22Rv1 (cell line): ENCODE measurements around the gene IL11.

Experiments used
- ZFX ChIP-seq: fragments of 450-650 bp; IDR thresholded peaks from 2 replicates; pipeline ENCODE4 v1.6.1; 2017; ENCODE audit warnings: antibody characterized with exemption, borderline replicate concordance
- TF ChIP-seq, protein P1 (sequence below): fragments of 450-650 bp; IDR thresholded peaks from 2 replicates; pipeline ENCODE4 v1.5.1; 2017; ENCODE audit warnings: mild to moderate bottlenecking

DNA sequence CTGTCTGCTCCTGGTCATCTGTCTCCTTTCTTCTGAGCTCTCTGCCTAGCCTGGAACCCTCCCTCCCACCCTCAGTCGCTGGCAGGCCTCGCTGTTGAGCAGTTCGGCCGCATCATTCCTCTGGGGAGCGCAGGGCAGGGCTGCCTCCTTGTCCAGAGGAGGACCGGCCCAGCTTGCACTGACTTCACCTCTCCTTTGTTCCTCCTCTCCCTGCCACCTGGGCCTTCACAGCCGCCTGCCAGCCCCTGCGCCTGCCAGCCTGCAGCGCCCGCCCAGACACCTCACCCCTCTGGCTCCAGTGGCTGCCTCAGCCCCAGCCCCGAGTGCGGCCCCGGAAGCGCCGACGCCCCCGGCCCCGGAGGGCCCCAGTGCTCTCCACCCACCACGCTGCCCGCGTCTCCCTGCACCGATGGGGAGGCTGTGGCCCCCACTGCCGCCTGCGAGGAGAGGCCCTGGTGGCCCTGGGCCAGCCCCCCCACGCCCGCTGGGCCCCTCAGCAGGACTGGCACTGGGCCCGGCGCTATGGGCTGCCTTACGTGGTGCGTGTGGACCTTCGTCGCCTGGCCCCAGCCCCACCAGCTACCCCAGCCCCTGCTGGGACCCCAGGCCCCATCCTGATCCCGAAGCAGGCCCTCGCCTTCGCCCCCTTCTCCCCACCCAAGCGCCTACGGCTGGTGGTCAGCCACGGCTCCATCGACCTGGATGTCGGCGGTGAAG, 23.4 kb downstream of the IL11 start:
- TF ChIP-seq, protein P1, sequence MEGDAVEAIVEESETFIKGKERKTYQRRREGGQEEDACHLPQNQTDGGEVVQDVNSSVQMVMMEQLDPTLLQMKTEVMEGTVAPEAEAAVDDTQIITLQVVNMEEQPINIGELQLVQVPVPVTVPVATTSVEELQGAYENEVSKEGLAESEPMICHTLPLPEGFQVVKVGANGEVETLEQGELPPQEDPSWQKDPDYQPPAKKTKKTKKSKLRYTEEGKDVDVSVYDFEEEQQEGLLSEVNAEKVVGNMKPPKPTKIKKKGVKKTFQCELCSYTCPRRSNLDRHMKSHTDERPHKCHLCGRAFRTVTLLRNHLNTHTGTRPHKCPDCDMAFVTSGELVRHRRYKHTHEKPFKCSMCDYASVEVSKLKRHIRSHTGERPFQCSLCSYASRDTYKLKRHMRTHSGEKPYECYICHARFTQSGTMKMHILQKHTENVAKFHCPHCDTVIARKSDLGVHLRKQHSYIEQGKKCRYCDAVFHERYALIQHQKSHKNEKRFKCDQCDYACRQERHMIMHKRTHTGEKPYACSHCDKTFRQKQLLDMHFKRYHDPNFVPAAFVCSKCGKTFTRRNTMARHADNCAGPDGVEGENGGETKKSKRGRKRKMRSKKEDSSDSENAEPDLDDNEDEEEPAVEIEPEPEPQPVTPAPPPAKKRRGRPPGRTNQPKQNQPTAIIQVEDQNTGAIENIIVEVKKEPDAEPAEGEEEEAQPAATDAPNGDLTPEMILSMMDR: no peak
- TF ChIP-seq ZFX: no peak
